RWPE1 (cell line): ENCODE data around the gene ZNF831.

Experiments
- CTCF ChIA-PET: fragments of 350-600 bp; sonication (Branson Sonifier 250); formaldehyde crosslinking; extraction: SDS; loops from one replicate; lab custom pipeline; 2021; lab: Yijun Ruan, JAX
- POLR2A ChIA-PET: fragments of 400-600 bp; formaldehyde crosslinking; extraction: SDS; loops from one replicate; lab custom pipeline; 2020; ENCODE audit warnings: antibody characterized with exemption; ENCODE audit not compliant: low non-redundant PET; lab: Yijun Ruan, JAX
- DNase-seq: peaks from one replicate; pipeline ENCODE4 v3.0.0; 2012; ENCODE audit warnings: low spot score
- H3K27ac ChIP-seq: fragments of 450-650 bp; 2 replicates; pipeline ENCODE4 v1.5.1; 2017
- TF ChIP-seq, protein P1 (sequence below): fragments of 450-650 bp; conservative IDR thresholded peaks from 2 replicates; pipeline ENCODE4 v1.5.1; 2017; ENCODE audit warnings: low read depth, mild to moderate bottlenecking

The ZNF831 gene

DNA sequence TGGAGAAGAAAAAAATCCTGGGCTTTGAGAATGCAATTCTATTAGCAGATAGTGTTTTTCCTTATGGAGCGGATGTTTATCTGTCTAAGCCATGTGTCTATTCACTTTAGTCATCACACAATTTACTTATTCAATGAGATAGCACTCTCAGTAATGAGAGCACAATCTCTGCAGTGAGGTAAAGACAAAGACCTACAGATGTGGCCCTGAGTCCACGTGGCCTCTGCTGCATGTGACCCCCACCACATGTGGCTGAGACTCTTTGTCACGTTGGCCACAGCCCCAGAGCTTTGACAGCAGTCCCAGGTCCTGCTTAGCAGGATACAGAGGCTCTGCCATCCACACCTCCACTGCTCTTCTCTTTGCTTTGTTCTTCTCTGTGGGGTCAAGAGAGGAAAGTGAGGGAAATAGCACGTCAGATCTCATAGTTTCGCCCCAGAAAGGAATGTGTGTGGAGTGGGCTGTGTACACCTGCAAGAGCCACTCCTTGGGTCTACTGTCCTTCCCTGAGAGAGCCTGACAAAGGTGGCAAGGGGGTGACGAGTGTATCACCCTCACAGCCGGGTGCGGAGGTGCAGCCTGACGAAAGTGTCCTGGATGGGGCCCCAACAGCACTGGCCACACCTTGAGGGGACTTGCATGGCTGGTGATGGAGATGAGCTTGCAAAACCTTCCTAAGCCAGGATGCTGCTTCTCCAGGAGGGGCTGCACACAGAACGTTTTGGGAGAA, 40.7 kb downstream of the ZNF831 start:
- CTCF ChIA-PET = no interaction called here
- DNase-seq = no peak
- TF ChIP-seq, protein P1, sequence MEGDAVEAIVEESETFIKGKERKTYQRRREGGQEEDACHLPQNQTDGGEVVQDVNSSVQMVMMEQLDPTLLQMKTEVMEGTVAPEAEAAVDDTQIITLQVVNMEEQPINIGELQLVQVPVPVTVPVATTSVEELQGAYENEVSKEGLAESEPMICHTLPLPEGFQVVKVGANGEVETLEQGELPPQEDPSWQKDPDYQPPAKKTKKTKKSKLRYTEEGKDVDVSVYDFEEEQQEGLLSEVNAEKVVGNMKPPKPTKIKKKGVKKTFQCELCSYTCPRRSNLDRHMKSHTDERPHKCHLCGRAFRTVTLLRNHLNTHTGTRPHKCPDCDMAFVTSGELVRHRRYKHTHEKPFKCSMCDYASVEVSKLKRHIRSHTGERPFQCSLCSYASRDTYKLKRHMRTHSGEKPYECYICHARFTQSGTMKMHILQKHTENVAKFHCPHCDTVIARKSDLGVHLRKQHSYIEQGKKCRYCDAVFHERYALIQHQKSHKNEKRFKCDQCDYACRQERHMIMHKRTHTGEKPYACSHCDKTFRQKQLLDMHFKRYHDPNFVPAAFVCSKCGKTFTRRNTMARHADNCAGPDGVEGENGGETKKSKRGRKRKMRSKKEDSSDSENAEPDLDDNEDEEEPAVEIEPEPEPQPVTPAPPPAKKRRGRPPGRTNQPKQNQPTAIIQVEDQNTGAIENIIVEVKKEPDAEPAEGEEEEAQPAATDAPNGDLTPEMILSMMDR = no peak
- no peak overlapping the region for H3K27ac ChIP-seq
- POLR2A ChIA-PET = no interaction called here

DNA sequence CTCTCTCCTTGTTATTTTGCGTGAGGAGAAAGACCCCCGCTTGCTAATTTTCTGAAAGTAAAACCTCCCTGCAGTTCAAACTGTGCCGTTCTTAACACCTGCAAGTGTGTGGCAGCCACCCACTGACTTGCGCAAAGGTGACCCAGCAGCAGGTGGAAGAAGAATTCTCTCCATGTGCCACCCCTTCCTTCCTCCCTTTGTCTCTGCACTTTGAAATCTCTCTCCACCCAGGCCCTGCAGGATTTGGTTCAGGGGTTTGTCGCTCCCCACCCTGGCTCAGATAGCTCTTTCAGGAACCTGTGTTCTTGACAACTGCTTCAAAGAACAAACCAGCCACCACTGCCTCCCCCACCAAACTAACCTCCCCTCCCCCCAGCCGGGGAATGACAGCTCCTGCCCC, 41.4 kb downstream of the ZNF831 start:
- DNase-seq = no peak

DNA sequence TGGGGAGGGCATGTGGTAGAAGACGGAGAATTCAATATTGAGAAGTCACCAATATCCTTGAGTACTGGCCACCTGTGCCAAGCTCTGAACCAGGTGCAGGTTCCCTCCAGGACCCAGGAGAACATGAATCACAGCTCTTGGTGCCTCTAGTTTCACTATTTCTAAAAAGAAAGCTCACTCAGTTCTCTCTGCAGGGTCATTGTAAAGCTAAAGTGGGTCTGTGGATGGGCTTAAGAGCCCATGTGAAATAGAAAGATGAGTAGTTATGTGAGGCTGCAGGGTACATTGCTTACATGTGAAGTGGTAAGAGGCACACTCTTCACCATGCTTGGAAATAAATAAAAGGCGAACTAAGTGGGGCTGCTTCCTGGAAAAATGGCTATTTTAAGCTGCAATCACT, 43.6 kb downstream of the ZNF831 start:
- TF ChIP-seq, protein P1 = no peak
- no peak for DNase-seq
- ChIA-PET CTCF (interaction anchor here (0.6 to 1.0 kb wide), 3 partner anchors 113 to 337 kb away, joined by 3 to 6 read pairs (median 4); no protein-coding TSS in a partner anchor), POLR2A (no interaction called here)
- no peak overlapping the region for H3K27ac ChIP-seq

More for the DNA sequence above, 41.4 kb downstream of the ZNF831 start:
- ChIA-PET CTCF (no interaction called here), POLR2A (no interaction called here)
- no peak overlapping the region for H3K27ac ChIP-seq
- TF ChIP-seq, protein P1 = no peak

DNA sequence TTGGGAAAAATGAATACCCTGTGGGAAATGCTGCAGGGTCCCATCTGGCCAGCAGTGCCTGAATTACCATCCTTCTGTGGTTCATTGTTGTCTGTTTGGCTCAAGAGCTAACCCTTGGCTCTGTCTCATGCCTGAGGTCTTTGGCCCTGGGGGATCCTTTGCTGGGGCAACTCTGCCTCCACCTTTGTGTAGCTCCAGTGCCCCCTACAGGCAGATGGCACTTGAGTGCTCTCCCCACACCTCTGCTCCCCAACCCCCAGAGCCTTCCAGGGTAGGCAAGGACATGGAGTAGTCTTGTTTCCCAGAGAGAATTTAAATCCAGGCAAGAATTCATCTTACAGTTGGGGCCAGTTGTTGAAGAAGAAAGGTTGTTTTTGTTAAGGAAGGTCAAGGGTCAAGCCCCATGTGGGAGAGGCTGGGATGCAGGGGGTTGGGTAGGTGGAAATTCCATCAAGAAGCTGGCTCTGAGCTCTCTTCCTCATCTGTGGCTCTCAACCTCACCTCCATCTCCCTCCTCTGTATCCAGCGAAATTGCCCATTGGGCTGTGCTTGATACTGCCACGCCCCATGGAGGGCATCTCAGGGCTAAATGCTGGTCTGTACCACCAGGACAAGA, 44.2 kb downstream of the ZNF831 start:
- POLR2A ChIA-PET = no interaction called here
- TF ChIP-seq, protein P1 = no peak
- DNase-seq = no peak
- H3K27ac ChIP-seq = no peak overlapping the region
- CTCF ChIA-PET = interaction anchor here (0.6 to 1.3 kb wide), 4 partner anchors 114 to 337 kb away, joined by 3 to 6 read pairs (median 4); no protein-coding TSS in a partner anchor

DNA sequence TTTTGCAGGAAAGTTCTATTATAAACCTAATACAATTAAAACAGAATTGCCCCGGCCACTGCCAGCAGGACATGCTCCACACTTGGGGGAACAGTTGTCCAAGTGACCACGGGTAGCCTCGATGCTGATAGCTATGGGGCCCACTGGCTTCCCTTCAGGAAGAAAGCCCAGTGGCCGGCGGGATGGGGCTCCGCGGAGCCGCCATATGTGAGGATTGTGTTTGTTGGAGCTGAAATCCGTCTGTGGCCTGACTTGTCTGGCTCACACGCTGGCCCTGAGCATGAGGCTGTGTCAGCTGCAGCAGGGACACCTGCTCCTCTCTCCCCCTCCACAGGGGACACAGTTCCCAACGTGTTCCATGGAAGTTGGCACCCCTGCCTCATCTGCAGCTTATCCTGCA, 46.6 kb downstream of the ZNF831 start:
- no peak overlapping the region for H3K27ac ChIP-seq
- DNase-seq = no peak
- ChIA-PET POLR2A (interaction anchor here (0.6 kb wide), 1 partner anchor 8 kb away, joined by 4 read pairs; no protein-coding TSS in a partner anchor), CTCF (interaction anchor here (0.6 kb wide), 1 partner anchor 18 kb away, joined by 5 read pairs; no protein-coding TSS in a partner anchor)
- TF ChIP-seq, protein P1 = no peak

DNA sequence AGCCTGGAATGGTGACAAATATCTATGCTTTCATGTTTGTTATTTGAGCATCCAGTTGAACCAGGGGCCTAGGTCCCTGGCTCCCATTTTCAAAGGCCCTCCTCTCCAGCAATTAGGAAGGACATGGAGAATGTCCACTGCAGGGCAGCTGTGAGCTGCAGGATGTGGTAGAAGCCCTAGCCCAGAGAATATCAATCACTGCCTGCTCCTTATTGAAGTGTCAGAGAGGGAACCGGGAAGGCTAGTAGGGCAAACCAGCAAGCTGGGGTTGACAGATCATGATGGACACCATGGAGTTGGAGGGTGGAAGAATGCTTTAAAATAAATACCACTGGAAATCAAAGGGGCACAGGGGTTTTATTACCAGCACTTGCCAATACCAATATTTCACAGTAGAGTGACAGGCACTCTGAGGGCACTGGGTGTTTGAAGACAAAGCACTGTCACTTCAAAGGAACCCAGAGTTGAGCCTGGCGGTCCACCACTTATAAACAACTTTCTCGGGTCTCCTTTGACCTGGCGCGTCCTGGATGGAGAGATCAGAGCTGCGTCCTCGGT, 47.7 kb downstream of the ZNF831 start:
- TF ChIP-seq, protein P1 = no peak
- ChIA-PET CTCF (interaction anchor here (0.6 to 1.4 kb wide), 3 partner anchors 11 to 244 kb away, joined by 3 to 4 read pairs (median 3); no protein-coding TSS in a partner anchor), POLR2A (interaction anchor here (0.7 kb wide), 1 partner anchor 144 kb away, joined by 6 read pairs; no protein-coding TSS in a partner anchor)
- H3K27ac ChIP-seq = no peak overlapping the region
- DNase-seq = no peak
